H9 (cell line): ENCODE measurements around the gene PADI4. TPM values are rescaled to one million over a fixed set of nuclear protein-coding genes. Genes with fewer than 3 reads are reported as not detected.

ENCODE experiments used
- DNase-seq: peaks from one replicate; pipeline ENCODE4 v3.0.0-alpha.2; 2017
- H2AFZ ChIP-seq: one replicate; pipeline ENCODE4 v1.6.1; 2013; ENCODE audit warnings: mild to moderate bottlenecking, low read length, control low read depth, moderate library complexity
- H2AK5ac ChIP-seq: 2 replicates; pipeline ENCODE4 v1.6.1; 2013; ENCODE audit warnings: low read length, control low read depth, mixed read lengths; ENCODE audit not compliant: insufficient read length
- H2BK120ac ChIP-seq: one replicate; pipeline ENCODE4 v1.6.1; 2013; ENCODE audit warnings: low read depth, mild to moderate bottlenecking, low read length, control low read depth, inconsistent platforms; ENCODE audit not compliant: poor library complexity, severe bottlenecking
- H2BK12ac ChIP-seq: 2 replicates; pipeline ENCODE4 v1.6.1; 2013; ENCODE audit warnings: low read length, control low read depth, mixed read lengths, low read depth; ENCODE audit not compliant: insufficient read length
- H2BK15ac ChIP-seq: 2 replicates; pipeline ENCODE4 v1.6.1; 2013; ENCODE audit warnings: low read depth, low read length, control low read depth
- H2BK20ac ChIP-seq: one replicate; pipeline ENCODE4 v1.6.1; 2013; ENCODE audit warnings: low read depth, mild to moderate bottlenecking, low read length, control low read depth, inconsistent platforms; ENCODE audit not compliant: poor library complexity, severe bottlenecking
- H2BK5ac ChIP-seq: 2 replicates; pipeline ENCODE4 v1.6.1; 2013; ENCODE audit warnings: low read length, control low read depth, mixed read lengths; ENCODE audit not compliant: insufficient read length
- H3K14ac ChIP-seq: 2 replicates; pipeline ENCODE4 v1.6.1; 2013; ENCODE audit warnings: low read length, control low read depth; ENCODE audit not compliant: insufficient read depth
- H3K18ac ChIP-seq: 2 replicates; pipeline ENCODE4 v1.6.1; 2013; ENCODE audit warnings: low read depth, mild to moderate bottlenecking, mixed read lengths, low read length, control low read depth; ENCODE audit not compliant: insufficient read length
- H3K23ac ChIP-seq: 2 replicates; pipeline ENCODE4 v1.6.1; 2013; ENCODE audit warnings: low read length, control low read depth, mixed read lengths, low read depth; ENCODE audit not compliant: insufficient read length
- H3K23me2 ChIP-seq: 2 replicates; pipeline ENCODE4 v1.6.1; 2013; ENCODE audit warnings: low read depth, mild to moderate bottlenecking, mixed read lengths, low read length, control low read depth; ENCODE audit not compliant: insufficient read length, poor library complexity, severe bottlenecking
- H3K27ac ChIP-seq: 2 replicates; pipeline ENCODE4 v1.5.1; 2013; ENCODE audit warnings: low read length, control low read depth, mixed read lengths, low read depth; ENCODE audit not compliant: insufficient read length
- H3K27me3 ChIP-seq: 2 replicates; pipeline ENCODE4 v1.6.1; 2013; ENCODE audit warnings: low read length, control low read depth, inconsistent platforms; ENCODE audit not compliant: insufficient read depth
- H3K4ac ChIP-seq: 2 replicates; pipeline ENCODE4 v1.6.1; 2013; ENCODE audit warnings: low read depth, mild to moderate bottlenecking, control low read depth, inconsistent platforms, low read length, moderate library complexity
- H3K4me1 ChIP-seq: 2 replicates; pipeline ENCODE4 v1.6.1; 2013; ENCODE audit warnings: low read length, control low read depth, inconsistent platforms; ENCODE audit not compliant: insufficient read depth
- H3K4me2 ChIP-seq: 2 replicates; pipeline ENCODE4 v1.6.1; 2013; ENCODE audit warnings: low read length, control low read depth, mixed read lengths; ENCODE audit not compliant: insufficient read length, insufficient read depth
- H3K56ac ChIP-seq: 2 replicates; pipeline ENCODE4 v1.6.1; 2013; ENCODE audit warnings: low read depth, mild to moderate bottlenecking, mixed read lengths, low read length, control low read depth; ENCODE audit not compliant: insufficient read length
- H3K79me1 ChIP-seq: 2 replicates; pipeline ENCODE4 v1.6.1; 2013; ENCODE audit warnings: low read depth, mild to moderate bottlenecking, moderate library complexity, low read length, control low read depth, inconsistent platforms; ENCODE audit not compliant: insufficient read depth, poor library complexity, severe bottlenecking
- H3K79me2 ChIP-seq: 2 replicates; pipeline ENCODE4 v1.6.1; 2013; ENCODE audit warnings: low read length, control low read depth, inconsistent platforms; ENCODE audit not compliant: insufficient read depth
- H3K9ac ChIP-seq: 2 replicates; pipeline ENCODE4 v1.6.1; 2013; ENCODE audit warnings: low read length, control low read depth, mixed read lengths; ENCODE audit not compliant: insufficient read length; ENCODE audit errors: extremely low read depth
- H3K9me3 ChIP-seq: one replicate; pipeline ENCODE4 v1.6.1; 2013; ENCODE audit warnings: low read depth, low read length, inconsistent platforms; ENCODE audit not compliant: control insufficient read depth
- H3T11ph ChIP-seq: one replicate; pipeline ENCODE4 v1.6.1; 2013; ENCODE audit warnings: mild to moderate bottlenecking, low read length, control low read depth, inconsistent platforms
- H4K20me1 ChIP-seq: one replicate; pipeline ENCODE4 v1.6.1; 2013; ENCODE audit not compliant: control insufficient read depth, insufficient read length, insufficient read depth
- H4K5ac ChIP-seq: 2 replicates; pipeline ENCODE4 v1.6.1; 2013; ENCODE audit warnings: low read depth, mild to moderate bottlenecking, mixed read lengths, low read length, control low read depth; ENCODE audit not compliant: insufficient read length
- H4K8ac ChIP-seq: replicated peaks from 2 replicates; pipeline ENCODE4 v1.6.1; 2013; ENCODE audit warnings: low read length, control low read depth, mixed read lengths, low read depth; ENCODE audit not compliant: insufficient read length
- H4K91ac ChIP-seq: 2 replicates; pipeline ENCODE4 v1.6.1; 2013; ENCODE audit warnings: low read depth, mild to moderate bottlenecking, moderate library complexity, mixed read lengths, low read length, control low read depth; ENCODE audit not compliant: insufficient read length
- H3K27ac Mint-ChIP-seq, 3 experiments: 2 replicates in 2 of 3; 3 replicates in 1 of 3; pipeline ENCODE4 v1.8.0; 2020 to 2021; ENCODE audit warnings: mixed read lengths in 3 of 3, mild to moderate bottlenecking in 1 of 3, moderate library complexity in 1 of 3
- H3K27me3 Mint-ChIP-seq: 2 replicates; pipeline ENCODE4 v1.8.0; 2021; ENCODE audit warnings: low read depth, mild to moderate bottlenecking, moderate library complexity, mixed read lengths
- H3K36me3 Mint-ChIP-seq, 3 experiments: 2 replicates in 2 of 3; 3 replicates in 1 of 3; pipeline ENCODE4 v1.8.0; 2020 to 2021; ENCODE audit warnings: low read depth in 3 of 3, mixed read lengths in 3 of 3; ENCODE audit not compliant: insufficient read depth in 1 of 3
- H3K4me1 Mint-ChIP-seq, 2 experiments: 2 replicates each; pipeline ENCODE4 v1.8.0; 2020; ENCODE audit warnings: mixed read lengths in 2 of 2
- H3K4me3 Mint-ChIP-seq, 2 experiments: 2 replicates in 1 of 2; 3 replicates in 1 of 2; pipeline ENCODE4 v1.8.0; 2020 to 2021; ENCODE audit warnings: mild to moderate bottlenecking in 2 of 2, mixed read lengths in 2 of 2, moderate library complexity in 1 of 2
- H3K9me3 Mint-ChIP-seq, 2 experiments: 2 replicates in 1 of 2; 3 replicates in 1 of 2; pipeline ENCODE4 v1.8.0; 2020; ENCODE audit warnings: mild to moderate bottlenecking in 2 of 2, mixed read lengths in 2 of 2, moderate library complexity in 1 of 2
- CTCF ChIP-seq: fragments of 200-600 bp; sonication (generic); conservative IDR thresholded peaks from 3 replicates; pipeline ENCODE4 v1.8.0; 2021; ENCODE audit warnings: antibody characterized with exemption, mild to moderate bottlenecking
- WGBS: extraction: QIAGEN DNeasy Blood & Tissue Kit; methylation state at CpG from one replicate; pipeline ENCODE4 v1.1.7; 2013; ENCODE audit warnings: missing lambda C conversion rate, low lambda C conversion rate, mixed read lengths; ENCODE audit not compliant: insufficient read length; ENCODE audit errors: extremely low coverage; 5-methylcytosine and 5-hydroxymethylcytosine counted together
- total RNA-seq: library from RNA; stranded (reverse); gene quantifications from 2 replicates; pipeline ENCODE4 v1.2.1, GENCODE V29; 2021

The PADI4 gene
- total RNA-seq, 1 experiment from 2014 or later = 0.13 TPM

DNA sequence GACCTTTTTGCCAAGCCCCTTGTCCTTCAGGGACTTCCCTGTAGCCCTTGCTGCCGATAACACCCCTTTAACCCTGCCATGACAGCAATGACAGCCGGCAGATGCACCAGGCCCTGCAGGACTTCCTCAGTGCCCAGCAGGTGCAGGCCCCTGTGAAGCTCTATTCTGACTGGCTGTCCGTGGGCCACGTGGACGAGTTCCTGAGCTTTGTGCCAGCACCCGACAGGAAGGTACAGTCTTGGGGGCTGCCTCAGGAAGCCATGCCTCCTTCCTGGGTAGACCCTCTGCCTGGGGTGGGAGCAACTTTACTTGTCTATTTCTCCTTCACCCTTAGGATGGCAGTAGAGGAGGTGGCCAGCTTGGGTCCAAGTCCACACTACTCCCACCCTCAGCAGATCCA, 47.9 kb downstream of the PADI4 start:
- H4K20me1 ChIP-seq = no peaks in the 10 kb centered on the region
- no peak overlapping the region for H4K8ac ChIP-seq
- H3K79me1 ChIP-seq = no peaks in the 10 kb centered on the region
- no peaks in the 10 kb centered on the region for H3K36me3 Mint-ChIP-seq
- no peak overlapping the region for H3K23ac ChIP-seq
- H3K9me3 ChIP-seq = no peaks in the 10 kb centered on the region
- DNase-seq = peak; percentile 26
- no peak overlapping the region for H3K4ac ChIP-seq
- no CpG with 5 or more reads among the region's 6 CpGs for WGBS
- TF ChIP-seq CTCF = no peak
- H2BK20ac ChIP-seq = no peak overlapping the region
- peaks cover 15% of the 10 kb centered on the region for H3K27me3 Mint-ChIP-seq
- H2BK120ac ChIP-seq = no peak overlapping the region
- no peak overlapping the region for H3K4me3 Mint-ChIP-seq
- H4K91ac ChIP-seq = no peak overlapping the region
- no peak overlapping the region for H3K27ac Mint-ChIP-seq
- peaks cover 6 to 15% of the 10 kb centered on the region in 2 experiments for H3K4me1 Mint-ChIP-seq
- H3K9ac ChIP-seq = no peak overlapping the region
- no peaks in the 10 kb centered on the region for H3K79me2 ChIP-seq
- no peak overlapping the region for H2BK15ac ChIP-seq
- H3T11ph ChIP-seq = no peak overlapping the region
- no peak overlapping the region for H2BK12ac ChIP-seq
- no peak overlapping the region for H2AFZ ChIP-seq
- H2BK5ac ChIP-seq = no peak overlapping the region
- H3K27me3 ChIP-seq = no peaks in the 10 kb centered on the region
- no peak overlapping the region for H3K14ac ChIP-seq
- no peaks in the 10 kb centered on the region for H3K4me1 ChIP-seq
- H2AK5ac ChIP-seq = no peak overlapping the region
- no peak overlapping the region for H3K27ac ChIP-seq
- no peaks in the 10 kb centered on the region; a peak in 1 of 5 replicates for H3K9me3 Mint-ChIP-seq
- no peak overlapping the region for H3K4me2 ChIP-seq
- H3K23me2 ChIP-seq = no peaks in the 10 kb centered on the region
- no peak overlapping the region for H4K5ac ChIP-seq
- no peak overlapping the region for H3K18ac ChIP-seq
- no peak overlapping the region for H3K56ac ChIP-seq
